Suppressor macrophage (primary cell): ENCODE results near the gene PSMF1.

Experiments used
- DNase-seq, 4 experiments: peaks; one replicate each; pipeline ENCODE4 v3.0.0-alpha.2; 2020 to 2022

The PSMF1 gene

DNA sequence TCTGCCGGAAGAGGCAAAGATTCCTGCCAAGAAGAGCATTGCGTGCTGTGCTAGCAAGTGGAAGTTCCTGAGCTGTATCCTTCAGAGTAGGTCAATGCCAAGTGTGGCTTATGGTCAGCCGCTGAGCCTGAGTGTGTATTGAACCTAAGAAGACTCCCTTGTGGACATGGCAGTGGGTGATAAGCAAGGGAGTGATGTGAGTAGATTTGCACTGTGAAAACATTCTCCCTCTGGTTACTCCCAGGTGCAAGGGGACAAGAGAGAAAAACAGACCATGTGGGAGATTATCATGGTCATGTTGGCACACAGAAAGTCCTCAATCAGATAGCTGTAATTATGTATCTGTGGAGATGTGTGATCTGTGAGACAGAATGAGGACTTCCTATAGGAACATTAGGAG, 72.4 kb downstream of the PSMF1 start:
- DNase-seq: no peak

DNA sequence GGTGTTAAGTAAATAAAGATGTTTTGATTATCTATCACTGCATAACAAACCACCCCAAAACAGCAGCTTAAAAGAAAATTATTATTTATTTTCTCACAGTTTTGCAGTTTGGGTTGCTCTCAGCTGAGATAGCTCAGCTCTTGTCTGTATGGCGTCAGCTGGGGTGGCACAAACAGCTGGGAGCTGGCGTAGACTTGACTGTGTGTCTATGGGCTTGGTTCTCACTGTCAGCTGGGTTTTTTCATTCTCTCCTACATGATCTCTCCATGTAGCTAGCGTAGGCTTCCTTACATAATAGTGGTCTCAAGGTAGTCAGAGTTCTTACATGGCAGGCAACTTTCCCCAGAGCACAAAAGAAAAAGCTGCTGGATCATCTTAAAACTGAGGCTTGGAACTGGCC, 72.9 kb downstream of the PSMF1 start:
- DNase-seq: no peak

DNA sequence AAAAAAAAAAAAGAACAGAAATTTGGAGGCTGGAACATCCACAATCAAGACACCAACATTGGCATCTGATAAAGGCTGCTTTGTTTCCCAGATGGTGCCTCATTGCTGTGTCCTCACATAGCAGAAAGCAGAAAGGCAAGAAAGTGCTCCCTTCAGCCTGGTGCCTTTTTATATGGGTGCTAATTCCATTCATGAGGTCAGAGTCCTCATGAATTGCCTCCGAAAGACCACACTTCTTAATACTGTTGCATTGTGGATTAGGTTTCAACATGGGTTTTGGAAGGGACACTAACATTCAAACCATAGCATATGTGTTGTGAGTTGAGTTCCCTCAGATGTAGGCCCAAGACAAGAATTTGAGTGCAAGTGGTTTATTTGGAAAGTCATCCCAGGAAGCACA, 76.8 kb downstream of the PSMF1 start:
- DNase-seq: no peak

DNA sequence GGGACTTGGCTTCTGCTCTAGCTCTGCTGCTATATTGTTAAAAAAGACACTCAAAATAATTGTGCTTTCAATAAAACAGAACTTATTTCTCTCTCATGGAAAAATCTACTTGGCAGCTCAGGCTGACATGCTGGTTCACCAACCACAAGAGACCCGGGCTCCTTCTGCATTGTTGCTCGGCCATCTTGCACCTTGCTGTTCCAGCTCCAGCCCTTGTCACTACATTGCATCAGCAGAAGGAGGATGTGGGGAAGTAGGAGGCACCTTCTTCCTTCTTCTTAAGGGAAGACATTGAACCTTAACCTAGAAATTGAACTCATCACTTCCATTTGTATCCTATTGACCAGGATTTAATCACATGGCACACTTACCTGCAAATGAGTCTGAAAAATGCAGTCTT, 78.2 kb downstream of the PSMF1 start:
- peak in 3 of 4 experiments; percentile 38 to 42 (median 40) for DNase-seq

DNA sequence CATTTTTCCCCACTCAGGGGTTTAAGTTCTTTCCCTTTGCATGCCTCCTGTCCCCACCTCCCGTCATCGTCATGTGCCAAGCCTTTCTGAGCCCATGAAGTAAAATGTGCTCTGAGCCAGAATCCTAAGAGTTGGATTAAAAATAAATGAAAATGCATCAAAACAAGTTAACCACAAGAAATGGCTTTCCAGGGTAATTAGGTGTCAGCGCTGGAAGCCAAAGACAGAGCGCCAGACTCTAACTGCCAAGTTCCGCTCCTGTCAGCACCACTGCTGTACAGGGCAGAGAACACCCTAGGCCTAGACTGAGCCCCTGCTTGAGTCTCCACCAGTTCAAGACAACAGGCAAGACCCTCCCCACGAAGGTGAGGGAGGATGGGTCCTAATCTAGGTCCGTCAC, 79.4 kb downstream of the PSMF1 start:
- no peak for DNase-seq

DNA sequence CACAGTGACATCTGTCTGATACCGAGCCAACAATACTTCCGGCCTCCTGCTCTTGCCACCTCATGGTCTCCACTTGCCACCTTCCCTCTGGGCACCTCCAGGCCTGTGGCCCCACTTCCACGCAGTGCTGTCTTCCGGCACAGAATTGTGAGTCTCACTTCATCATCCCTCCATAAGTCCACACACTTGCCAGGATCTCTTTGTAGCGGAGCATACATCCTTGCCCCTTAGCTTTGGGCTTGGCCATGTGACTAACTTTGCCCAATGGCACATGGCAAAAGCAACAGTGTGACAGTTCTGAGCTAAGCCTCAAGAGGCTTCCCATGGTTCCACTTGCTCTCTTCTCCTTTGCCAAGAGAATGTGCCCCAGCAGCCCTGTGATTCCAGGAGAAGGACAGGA, 80.3 kb downstream of the PSMF1 start:
- DNase-seq: no peak

DNA sequence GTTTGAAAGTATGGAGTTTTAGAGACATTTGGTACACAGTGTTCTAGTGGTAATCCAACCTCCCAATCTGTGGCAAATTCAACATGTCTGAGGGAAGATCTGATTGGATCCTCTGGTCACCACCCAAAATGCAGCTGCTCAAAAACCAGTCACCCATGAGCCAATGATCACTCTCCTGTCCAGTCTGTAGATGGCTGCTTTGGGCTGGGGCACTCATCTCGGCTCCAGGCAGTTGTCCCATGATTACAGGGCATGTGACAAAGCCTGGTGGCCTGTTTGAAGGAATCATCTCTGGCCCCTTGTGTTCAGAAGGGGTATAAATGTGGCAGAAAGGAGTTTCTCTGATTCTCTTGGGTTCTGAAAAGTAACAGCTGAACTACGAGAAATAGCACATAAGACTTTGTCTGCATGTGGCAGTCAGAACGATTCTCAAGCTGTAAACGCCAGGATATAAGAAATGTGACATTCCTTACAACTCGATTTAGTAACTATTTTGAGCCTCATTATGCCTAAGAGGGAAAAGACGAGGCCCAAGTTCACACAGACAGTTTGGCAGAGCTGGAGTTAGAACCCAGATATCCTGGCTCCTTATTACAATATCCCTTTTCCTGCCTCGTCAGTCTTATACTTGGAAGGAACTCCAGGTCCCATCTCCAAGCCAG, 80.9 kb downstream of the PSMF1 start:
- DNase-seq: no peak

DNA sequence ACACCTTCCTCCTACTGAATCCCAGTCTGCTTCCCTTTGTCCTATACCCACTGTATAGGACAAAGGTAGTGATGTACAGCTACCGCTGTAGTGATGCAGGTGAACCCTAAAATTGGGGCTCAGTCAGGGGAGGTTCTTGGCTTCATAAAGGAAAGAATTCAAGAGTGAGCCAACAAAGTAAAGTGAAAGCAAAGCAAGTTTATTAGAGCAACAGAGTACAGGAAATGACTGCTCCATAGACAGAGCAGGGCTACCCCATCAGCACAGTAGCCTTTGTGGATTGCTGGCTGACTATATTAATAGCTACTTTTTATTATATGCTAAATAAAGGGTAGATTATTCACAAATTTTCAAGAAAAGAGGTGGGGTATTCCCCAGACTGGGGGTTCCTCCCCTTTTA, 81.6 kb downstream of the PSMF1 start:
- no peak for DNase-seq

DNA sequence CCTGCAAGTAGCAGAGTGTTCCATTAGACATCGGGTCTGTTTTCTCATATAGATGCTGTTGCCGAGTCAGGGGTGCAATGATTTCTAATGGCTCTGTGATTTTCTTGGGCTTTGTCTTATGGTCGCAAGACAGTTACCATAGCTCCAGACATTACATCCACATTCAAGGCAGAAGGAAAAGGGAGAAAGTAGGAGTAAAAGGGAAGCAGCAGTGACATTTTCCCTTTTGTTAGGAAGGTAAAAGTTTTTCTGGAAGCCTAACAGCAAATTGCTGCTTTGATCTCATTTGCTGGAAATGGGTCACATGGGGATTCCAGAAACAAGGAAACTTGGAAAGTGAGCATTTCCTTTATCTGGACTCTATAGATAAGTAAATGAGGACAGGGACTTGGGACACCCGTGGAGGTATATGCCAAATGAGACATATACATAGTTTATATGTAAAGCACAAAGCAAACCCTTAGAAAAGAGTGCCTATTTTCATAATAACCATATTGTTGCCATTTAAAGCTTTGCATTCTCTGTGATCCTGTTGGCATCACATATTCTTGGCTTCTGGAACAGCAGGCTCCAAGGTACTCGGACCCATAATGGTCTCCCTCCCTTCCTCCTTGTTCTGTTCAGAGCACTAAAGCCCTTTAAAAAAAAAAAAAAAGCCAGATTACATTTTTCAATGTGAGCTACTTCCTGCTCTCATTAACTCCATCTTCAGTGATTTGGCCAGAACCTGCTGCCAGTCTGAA, 84.5 kb downstream of the PSMF1 start, which contains the start of gene C20orf202:
TSS of gene C20orf202 (plus strand) at position 693 of the 743 bp plus-strand sequence. CDS start 132 bp downstream, outside the sequence.
- DNase-seq: no peak

DNA sequence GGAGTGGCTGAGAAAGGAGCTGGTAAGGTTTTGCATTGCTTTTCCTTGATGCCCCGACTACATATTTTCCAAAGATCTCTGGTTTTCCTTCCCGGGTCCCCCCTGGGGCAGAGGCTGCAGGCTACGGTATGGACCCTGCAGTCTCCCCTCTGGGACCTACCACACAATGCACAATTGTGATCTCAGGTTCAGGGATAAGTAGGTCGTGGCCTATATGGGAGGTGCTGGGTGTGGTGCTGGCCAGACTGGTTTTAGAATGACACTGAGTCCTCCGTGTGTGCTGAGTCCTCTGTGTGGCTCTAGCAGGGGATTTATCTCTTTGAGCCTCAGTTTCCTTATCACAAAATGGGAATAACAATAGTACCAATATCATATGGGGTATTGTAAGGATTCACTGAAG, 85.2 kb downstream of the PSMF1 start:
- DNase-seq: no peak

DNA sequence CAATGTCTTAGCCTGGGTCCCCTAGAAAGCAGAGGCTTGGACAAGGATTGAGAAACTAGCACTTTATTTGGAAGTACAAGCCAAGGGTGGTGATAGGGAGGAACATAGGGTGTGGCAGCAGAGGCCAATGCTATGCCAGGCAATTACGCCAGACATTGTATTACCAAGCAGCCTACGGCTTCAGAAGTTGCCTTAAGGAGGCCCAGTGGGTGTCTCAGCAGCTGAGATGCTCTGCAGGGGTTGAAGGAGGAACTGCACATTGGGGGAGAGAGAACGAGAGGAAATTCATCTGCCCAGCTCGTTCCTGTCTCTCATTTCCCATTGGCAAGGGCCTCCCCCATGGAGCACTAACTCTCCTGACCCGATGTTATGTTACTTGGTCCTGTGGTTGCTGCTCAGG, 85.7 kb downstream of the PSMF1 start:
- peak; percentile 38 to 76 (median 69) for DNase-seq

DNA sequence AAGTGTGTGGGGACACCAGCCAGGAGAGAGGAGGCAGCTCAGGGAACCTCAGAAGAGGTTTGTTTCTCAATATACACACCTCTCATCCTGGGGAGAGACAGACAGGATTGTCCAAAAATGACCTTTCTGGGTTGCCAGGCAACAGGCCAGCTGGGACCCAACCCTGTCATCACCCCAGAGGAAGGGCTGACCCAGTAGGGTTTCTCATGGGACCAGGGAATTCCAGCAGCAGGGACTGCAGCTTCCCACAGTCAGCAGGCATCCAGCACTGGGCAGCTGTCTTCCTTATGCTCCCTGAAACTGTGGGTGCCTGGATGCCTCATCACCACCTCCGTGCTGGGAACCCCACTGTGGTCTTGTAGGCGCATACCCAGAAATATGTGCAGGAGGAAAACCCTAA, 86.2 kb downstream of the PSMF1 start:
- no peak for DNase-seq

DNA sequence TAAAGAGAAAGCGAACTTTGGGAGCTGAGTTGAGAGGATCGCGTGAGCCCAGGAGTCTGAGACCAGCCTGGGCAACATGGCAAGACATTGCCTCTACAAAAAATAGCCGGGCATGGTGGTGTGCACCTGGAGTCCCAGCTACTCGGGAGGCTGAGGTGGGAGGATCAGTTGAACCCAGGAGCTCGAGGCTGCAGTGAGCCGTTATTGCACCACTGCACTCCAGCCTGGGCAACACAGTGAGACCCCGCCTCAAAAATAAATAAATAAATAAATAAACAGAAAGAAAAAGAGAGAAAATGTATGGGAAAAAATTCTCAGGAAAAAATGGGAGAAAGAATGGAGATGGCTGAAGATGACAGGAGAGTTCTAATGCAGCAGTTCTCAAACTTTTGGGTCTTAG, 87.4 kb downstream of the PSMF1 start:
- DNase-seq: no peak

DNA sequence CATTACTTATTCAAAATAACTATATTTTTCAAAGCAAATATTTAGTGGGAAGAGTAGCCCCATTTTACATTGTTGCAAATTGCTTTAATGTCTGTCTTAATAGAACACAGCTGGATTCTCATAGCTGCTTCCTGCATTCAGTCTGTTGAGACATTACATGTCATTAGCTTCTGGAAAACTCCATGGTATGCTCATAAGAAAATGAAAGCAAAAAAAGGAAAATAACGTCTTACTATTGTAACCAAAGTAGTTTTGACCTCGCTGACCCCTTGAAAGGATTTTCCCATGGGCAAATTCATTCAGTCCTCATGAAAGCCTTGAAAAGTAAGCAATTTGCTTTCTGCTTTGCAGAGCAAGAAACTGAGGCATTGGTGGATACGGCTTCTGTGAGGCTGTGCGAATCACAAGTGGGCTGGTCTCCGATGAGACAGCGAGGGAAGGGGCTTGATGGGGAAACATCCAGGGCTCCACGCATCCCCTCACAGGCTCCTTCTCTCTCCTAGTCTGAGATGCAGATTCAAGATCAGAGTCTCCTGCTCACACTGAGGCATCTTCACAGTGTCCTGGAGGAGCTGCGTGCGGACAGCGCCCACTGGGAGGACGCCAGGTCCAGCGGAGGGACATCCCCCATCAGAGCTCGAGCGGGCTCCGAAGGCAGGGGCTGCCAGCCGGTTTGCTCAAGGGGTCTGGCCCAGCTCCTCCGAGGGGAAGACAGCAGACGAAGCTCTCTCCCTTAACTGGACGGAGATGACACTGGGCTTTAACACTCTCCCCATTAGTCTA, 88.2 kb downstream of the PSMF1 start:
- DNase-seq: no peak

DNA sequence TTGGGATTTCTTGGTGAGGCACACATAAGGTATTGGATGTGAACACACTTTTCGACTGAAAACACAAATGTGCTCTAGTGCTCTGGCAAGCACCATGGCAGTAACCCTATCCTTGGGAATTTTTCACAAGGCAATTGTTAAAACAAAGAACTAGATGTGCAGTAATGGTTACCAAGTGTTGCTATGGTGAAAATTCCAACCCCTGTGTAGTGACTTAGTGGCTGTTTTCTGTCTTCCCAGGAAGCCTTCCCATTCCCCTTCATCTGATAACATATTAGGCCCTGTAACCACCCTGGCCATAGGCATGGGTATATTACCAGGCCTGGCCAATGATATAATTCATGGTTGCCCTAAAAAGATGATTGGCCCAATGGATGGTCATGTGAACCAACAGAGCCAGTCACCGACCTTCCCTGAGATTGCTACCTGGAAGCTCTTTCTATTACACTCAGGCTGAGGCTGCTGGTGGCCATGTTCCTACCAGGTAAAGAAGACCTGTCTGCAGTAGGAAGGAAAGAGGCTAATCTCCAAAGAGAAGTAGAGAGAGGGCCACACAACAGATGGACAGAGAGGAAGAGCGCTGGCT, 89.0 kb downstream of the PSMF1 start:
- no peak for DNase-seq

DNA sequence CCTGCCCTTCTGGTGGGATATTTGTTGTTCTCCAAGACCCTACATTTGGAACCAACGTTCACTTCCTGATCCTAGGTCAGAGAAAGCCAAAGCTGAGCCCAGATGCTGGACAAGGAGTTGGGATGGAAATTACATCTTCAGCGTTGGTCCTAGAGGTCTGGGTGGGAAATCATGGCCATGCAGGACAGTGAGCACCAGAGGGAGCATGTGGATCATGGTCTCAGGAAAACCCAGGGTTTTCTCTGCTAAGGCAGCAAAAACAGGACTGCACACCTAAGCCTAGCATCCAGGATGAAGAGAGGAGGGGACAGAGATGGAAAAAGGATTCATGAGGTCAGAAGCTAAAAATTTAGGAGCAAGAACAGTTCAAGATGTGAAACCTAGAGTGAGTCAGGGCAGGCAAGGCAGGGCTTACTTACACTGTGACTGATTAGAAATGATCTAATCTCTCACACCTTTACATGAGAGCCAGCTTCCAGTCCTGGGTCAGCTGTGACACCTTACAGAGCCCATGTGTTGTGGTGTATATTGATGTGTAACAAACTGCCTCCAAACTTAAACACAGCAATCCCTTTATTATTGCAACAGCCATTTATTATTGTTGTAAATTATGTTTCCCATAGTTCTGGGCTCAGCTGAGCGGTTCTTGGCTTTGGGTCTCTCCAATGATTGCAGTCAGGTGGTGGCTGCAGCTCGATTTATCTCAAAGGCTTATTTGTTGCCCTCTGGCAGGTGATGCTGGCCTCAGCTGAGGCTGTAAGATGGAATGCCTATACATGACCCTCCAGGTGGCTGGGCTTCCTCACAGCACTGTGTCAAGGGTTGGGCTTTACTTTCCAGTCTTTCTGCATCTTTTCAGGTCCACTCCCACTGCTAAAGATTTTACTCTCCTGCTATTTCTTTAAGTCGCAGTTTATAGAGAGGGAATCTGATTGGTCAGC, 91.3 kb downstream of the PSMF1 start:
- DNase-seq: no peak

DNA sequence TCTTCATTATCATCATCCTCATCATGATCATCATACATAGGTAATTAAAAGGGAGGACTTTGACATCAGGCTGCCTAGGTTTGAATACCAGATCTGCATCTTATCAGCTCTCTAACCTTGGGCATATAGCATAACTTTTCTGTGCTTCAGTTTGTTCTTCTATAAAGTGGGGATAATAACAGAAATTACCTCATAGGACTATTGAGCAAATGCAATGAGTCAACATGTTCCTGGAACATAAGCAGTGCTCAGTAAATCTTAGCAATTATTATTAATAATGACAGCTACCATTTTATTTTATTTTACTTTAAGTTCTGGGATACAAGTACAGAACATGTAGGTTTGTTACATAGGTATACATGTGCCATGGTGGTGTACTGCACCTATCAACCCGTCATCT, 92.1 kb downstream of the PSMF1 start:
- DNase-seq: peak in 2 of 4 experiments; percentile 42 to 50

DNA sequence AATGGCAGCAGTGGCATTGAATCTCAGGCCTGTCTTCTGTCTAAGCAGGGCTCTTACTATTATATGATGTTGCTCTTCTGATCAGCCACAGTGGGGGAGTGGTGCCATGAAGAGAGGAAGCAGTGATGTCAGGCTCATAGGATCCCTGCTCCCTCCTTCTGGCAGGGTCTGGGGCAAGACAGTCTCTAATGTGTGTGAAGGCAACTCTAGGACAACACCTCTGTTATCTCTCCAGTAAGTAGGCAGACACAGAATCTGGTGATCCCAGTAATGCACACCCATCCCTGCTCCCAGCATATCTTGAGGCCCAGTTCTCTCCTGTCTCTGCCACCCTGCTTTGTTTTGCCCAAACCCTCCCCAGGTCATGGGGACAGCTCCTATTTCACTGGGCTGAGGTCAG, 93.6 kb downstream of the PSMF1 start:
- DNase-seq: peak; percentile 65 to 78 (median 72)

DNA sequence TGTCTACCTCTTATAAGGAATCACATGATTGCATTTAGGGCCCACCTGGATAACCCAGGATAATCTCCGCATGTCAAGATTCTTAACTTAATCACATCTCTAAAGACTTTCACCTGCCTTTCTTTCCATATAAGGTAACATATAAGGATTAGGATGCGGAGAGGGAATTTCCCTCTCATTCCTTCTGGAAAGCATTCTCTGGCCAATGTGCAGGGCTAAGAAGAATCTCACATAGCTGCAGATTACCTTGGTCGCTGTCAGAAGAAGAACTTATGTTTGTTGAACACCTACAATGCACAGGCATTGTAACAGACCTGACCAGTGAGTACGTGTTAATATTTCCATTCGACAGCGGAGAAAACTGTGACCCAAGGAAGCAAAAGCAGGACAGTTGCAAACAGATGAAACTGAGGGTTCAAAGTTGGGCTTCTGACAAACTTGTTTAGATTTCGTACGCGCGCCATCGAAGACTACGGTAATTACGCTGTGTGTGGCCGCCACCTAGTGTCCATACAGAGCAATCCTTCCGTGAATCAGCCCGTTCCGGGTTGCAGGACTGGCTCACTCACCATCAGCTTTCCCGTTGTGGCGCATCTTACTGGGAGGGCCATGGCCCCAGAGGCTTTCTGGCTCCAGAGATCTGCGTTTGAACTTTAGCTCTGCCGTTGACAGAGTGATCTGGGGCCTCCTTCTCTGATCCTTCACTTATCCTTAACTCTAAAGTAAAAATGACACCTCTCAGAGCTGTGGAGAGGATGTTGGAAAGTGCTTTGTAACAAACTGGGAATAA, 94.4 kb downstream of the PSMF1 start:
- DNase-seq: peak; percentile 80 to 89 (median 82)

DNA sequence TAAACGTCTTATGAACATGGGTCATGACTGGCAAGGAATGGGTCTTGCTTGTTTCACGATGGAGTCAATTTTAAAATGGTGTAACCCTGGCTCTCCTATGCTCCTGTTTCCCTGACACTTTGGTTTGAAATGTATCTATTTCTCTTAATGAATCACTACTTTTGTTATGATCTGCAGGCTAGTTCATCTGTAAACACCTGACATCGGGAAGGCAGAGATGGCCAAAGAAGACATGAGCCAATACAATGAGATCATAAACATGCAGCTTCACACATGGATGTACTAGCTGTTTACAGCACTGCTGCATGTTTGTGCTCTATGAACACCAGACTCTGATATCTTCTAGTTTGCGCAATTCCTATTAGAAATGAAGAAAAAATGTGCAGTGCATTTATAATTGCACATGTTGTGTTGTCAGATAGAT, 96.4 kb downstream of the PSMF1 start:
- DNase-seq: no peak
